ENCODE measurements around the gene TTLL6.

- no peak for TF ChIP-seq CTCF (IDR thresholded peaks at IDR 0.05; ENCODE audit: low read depth, low read length)
- TF ChIP-seq EZH2phosphoT487 (IDR thresholded peaks at IDR 0.05; ENCODE audit: low read depth): no peak
Observed at GRCh38 chr17:48770954-48771353, 46.1 kb downstream of the TTLL6 start.

Data from OCI-LY3 (cell line).